ENCODE data around the gene TOB1.

The TOB1 gene

GRCh38 chr17:50841277-50841948, 24.7 kb downstream of the TOB1 start:
- no peak overlapping the region for H3K27ac Mint-ChIP-seq

DNA sequence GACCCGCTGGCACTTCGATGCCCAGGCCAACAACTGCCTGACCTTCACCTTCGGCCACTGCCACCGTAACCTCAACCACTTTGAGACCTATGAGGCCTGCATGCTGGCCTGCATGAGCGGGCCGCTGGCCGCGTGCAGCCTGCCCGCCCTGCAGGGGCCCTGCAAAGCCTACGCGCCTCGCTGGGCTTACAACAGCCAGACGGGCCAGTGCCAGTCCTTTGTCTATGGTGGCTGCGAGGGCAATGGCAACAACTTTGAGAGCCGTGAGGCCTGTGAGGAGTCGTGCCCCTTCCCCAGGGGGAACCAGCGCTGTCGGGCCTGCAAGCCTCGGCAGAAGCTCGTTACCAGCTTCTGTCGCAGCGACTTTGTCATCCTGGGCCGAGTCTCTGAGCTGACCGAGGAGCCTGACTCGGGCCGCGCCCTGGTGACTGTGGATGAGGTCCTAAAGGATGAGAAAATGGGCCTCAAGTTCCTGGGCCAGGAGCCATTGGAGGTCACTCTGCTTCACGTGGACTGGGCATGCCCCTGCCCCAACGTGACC, 25.8 kb downstream of the TOB1 start:
- Mint-ChIP-seq H3K36me3 (ENCODE audit: low read depth) (no peaks in the 10 kb centered on the region), H3K9me3 (no peaks in the 10 kb centered on the region), H3K4me3 (no peak overlapping the region), H3K27me3 (peaks cover 9% of the 10 kb centered on the region), H3K27ac (no peak overlapping the region), H3K4me1 (ENCODE audit: low read depth) (peaks cover 8% of the 10 kb centered on the region)
- intact Hi-C loops (cut with micrococcal nuclease) = no loop called here

More at GRCh38 chr17:50841277-50841948, 24.7 kb downstream of the TOB1 start:
- Mint-ChIP-seq H3K4me3 (no peak overlapping the region), H3K9me3 (no peaks in the 10 kb centered on the region), H3K36me3 (ENCODE audit: low read depth) (no peaks in the 10 kb centered on the region), H3K27me3 (no peaks in the 10 kb centered on the region), H3K4me1 (ENCODE audit: low read depth) (peaks cover 8% of the 10 kb centered on the region)
- intact Hi-C loops (cut with micrococcal nuclease) = loop anchor here (1.0 kb wide), 1 partner anchor 58 kb away; no protein-coding TSS in a partner anchor

DNA sequence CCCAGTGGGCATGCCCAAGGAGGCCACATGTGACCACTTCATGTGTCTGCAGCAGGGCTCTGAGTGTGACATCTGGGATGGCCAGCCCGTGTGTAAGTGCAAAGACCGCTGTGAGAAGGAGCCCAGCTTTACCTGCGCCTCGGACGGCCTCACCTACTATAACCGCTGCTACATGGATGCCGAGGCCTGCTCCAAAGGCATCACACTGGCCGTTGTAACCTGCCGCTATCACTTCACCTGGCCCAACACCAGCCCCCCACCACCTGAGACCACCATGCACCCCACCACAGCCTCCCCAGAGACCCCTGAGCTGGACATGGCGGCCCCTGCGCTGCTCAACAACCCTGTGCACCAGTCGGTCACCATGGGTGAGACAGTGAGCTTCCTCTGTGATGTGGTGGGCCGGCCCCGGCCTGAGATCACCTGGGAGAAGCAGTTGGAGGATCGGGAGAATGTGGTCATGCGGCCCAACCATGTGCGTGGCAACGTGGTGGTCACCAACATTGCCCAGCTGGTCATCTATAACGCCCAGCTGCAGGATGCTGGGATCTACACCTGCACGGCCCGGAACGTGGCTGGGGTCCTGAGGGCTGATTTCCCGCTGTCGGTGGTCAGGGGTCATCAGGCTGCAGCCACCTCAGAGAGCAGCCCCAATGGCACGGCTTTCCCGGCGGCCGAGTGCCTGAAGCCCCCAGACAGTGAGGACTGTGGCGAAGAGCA, 26.4 kb downstream of the TOB1 start:
- intact Hi-C loops (cut with micrococcal nuclease) = no loop called here
- H3K36me3 Mint-ChIP-seq (ENCODE audit: low read depth) = no peaks in the 10 kb centered on the region
- no peak overlapping the region for H3K4me3 Mint-ChIP-seq
- H3K27ac Mint-ChIP-seq = no peak overlapping the region
- H3K9me3 Mint-ChIP-seq = no peaks in the 10 kb centered on the region
- peaks cover 8% of the 10 kb centered on the region for H3K4me1 Mint-ChIP-seq (ENCODE audit: low read depth)
- H3K27me3 Mint-ChIP-seq = peaks cover 15% of the 10 kb centered on the region

DNA sequence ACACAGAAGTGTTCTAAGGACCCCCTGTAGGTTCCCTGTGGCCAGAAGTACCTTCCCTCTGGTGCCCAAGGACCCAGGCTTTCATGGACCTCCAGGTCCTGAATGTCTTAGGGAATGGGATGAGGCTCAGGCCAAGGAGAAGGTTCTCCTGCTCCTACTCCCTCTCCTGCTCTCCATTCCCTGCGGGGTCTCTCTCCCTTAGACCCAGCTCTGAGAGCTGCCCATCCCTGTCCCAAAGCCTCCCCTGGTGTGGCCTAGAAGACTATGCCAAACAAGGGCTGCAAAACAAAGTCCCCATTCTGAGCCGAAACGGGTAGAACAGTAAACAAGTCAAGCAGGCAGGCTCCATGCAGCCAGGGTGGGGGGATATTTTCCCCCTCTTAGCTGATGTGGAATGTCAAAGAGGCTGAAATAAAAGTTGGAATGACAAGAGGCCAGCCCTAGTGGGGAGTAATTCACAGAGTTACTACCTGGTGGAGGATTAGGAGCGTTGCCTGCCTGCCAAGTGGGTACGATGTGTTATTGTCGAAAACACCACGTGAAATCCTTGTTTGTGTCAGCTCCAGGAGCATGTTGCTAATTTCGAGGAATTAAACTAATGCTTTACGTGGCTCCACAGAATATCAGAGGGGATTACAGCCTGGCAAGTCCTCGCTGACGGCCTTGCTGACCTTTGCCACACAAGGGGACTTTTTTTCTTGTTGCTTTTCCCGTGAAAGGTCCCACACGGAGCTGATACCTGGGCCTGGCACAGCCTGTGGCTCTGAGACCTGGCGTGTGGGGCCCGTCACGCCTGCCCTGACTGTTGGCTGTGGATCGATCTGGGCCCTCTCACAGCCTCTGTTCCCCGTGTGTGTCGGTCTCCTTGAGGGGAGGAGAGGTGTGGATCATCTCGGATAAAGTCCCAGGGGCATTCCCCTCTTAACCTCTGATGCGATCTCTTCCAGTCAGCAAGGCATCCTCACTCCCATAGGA, 27.9 kb downstream of the TOB1 start:
- Mint-ChIP-seq H3K4me1 (ENCODE audit: low read depth) (peaks cover 8% of the 10 kb centered on the region), H3K9me3 (no peaks in the 10 kb centered on the region), H3K27me3 (peaks cover 25% of the 10 kb centered on the region), H3K27ac (no peak overlapping the region), H3K4me3 (no peak overlapping the region), H3K36me3 (ENCODE audit: low read depth) (no peaks in the 10 kb centered on the region)
- intact Hi-C loops (cut with micrococcal nuclease) = no loop called here

DNA sequence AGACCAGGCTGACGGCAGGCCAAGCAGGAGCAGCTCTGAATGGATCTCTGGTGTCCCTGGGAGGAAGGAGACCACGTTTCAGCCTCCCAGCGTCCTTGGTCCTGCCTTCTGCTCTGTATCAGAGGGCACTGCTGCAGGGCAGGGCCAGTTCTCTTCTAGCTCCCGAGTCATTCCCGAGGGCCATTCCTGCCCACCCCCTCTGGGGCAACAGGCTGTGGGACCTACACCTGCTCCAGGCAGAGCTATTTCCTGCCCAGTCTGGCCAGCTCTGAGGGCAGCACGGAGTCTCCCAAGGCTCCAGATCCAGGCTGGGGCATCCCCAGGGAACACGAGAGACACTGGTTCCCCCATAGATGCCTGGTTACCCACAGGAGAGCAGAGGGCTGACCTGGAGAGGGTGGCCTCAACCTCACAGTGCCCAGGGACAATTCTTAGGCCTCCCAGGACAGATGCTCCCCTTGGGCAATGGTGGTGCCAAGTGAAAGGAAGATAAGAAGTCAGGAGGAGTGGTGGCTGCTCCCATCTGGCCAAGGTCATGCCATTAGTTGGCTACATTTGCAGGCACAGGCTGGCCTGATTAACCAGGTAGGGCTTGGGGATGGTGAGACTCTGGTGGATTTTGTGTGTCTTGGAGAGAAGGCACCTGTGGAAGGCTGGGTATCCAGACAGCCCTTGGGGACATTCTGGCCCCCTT, 28.7 kb downstream of the TOB1 start:
- H3K27ac Mint-ChIP-seq = no peak overlapping the region
- peaks cover 8% of the 10 kb centered on the region for H3K4me1 Mint-ChIP-seq (ENCODE audit: low read depth)
- H3K27me3 Mint-ChIP-seq = peaks cover 25% of the 10 kb centered on the region
- H3K36me3 Mint-ChIP-seq (ENCODE audit: low read depth) = no peaks in the 10 kb centered on the region
- intact Hi-C loops (cut with micrococcal nuclease) = no loop called here
- H3K4me3 Mint-ChIP-seq = no peak overlapping the region
- H3K9me3 Mint-ChIP-seq = no peaks in the 10 kb centered on the region

GRCh38 chr17:50836826-50837225, 29.3 kb downstream of the TOB1 start:
- Mint-ChIP-seq H3K4me3 (no peak overlapping the region), H3K9me3 (no peaks in the 10 kb centered on the region), H3K27me3 (peaks cover 25% of the 10 kb centered on the region), H3K4me1 (ENCODE audit: low read depth) (peaks cover 4% of the 10 kb centered on the region), H3K36me3 (ENCODE audit: low read depth) (no peaks in the 10 kb centered on the region), H3K27ac (no peak overlapping the region)
- intact Hi-C loops (cut with micrococcal nuclease) = no loop called here

- Mint-ChIP-seq H3K27ac (no peak within 1 kb of the TSS), H3K4me3 (no peak within 1 kb of the TSS), H3K27me3 (peaks cover 25% of the 10 kb centered on the region), H3K9me3 (no peaks in the 10 kb centered on the region), H3K36me3 (ENCODE audit: low read depth) (no peaks in the 10 kb centered on the region), H3K4me1 (ENCODE audit: low read depth) (peaks cover 12% of the 10 kb centered on the region)
- intact Hi-C loops (cut with micrococcal nuclease) = no loop called here
Measured at GRCh38 chr17:50835301-50836234, 30.6 kb downstream of the TOB1 start, which contains the start of gene WFIKKN2. Gene WFIKKN2, plus strand, starts transcription at chr17:50835586. Its CDS starts 352 bp downstream, at chr17:50835938.

GRCh38 chr17:50834429-50835300, 31.5 kb downstream of the TOB1 start:
- H3K36me3 Mint-ChIP-seq (ENCODE audit: low read depth) = no peaks in the 10 kb centered on the region
- H3K4me1 Mint-ChIP-seq (ENCODE audit: low read depth) = peaks cover 21% of the 10 kb centered on the region
- no peaks in the 10 kb centered on the region for H3K9me3 Mint-ChIP-seq
- no peak overlapping the region for H3K4me3 Mint-ChIP-seq
- H3K27me3 Mint-ChIP-seq = peaks cover 25% of the 10 kb centered on the region
- H3K27ac Mint-ChIP-seq = no peak overlapping the region
- intact Hi-C loops (cut with micrococcal nuclease) = no loop called here

DNA sequence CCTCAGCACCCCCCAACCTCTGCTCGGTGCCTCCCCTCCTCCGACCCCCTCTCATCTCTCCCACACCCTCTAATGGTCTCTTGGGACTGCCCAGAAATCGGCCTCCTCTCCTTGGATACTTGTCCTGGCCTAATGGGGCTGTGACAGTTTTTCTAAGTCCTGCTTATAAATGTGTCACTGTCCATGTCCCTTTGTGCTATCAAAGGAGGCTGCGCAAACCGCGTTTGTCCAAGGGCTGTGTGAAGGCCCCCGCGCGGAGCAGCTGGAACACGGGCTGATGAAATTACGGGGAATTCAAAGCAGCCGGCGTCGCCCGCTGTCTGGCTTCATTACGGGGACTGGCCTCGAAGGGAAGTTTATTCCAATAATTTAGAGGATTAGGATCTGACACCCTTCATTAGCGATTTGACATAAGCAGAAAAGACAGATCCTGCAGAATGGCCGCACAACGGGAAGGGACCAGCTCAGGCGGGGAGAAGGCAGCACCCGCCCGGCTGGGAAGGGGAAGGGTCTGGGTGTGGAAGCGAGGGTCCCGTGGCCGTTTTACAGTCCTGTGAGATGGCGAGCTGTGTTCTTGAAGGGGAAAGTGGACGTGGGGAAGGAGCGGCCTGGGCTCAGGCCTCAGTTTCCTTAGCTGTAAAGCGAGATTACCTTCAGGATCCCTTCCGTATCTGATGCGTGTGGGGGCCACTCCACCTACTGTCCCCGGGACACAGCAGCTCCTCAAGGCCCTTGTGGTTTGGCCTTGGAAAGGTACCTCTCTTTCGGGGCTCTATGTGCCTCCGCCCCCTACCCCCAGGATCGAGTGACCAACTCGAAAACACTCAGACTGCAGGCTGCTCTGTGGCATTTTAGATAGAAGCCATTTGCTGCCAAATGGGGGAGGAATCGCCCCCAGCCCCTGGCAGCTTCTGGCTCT, 32.4 kb downstream of the TOB1 start:
- peaks cover 30% of the 10 kb centered on the region for H3K4me1 Mint-ChIP-seq (ENCODE audit: low read depth)
- no peak overlapping the region for H3K27ac Mint-ChIP-seq
- H3K4me3 Mint-ChIP-seq = no peak overlapping the region
- intact Hi-C loops (cut with micrococcal nuclease) = no loop called here
- no peaks in the 10 kb centered on the region for H3K9me3 Mint-ChIP-seq
- H3K27me3 Mint-ChIP-seq = peaks cover 25% of the 10 kb centered on the region
- H3K36me3 Mint-ChIP-seq (ENCODE audit: low read depth) = no peaks in the 10 kb centered on the region

GRCh38 chr17:50832864-50833381, 33.2 kb downstream of the TOB1 start:
- Mint-ChIP-seq H3K4me3 (no peak overlapping the region), H3K4me1 (ENCODE audit: low read depth) (peaks cover 39% of the 10 kb centered on the region), H3K27ac (no peak overlapping the region), H3K36me3 (ENCODE audit: low read depth) (no peaks in the 10 kb centered on the region), H3K27me3 (peaks cover 25% of the 10 kb centered on the region), H3K9me3 (no peaks in the 10 kb centered on the region)
- intact Hi-C loops (cut with micrococcal nuclease) = no loop called here
